SK-N-SH (cell line): ENCODE results near the gene ASS1. TPM values are rescaled to one million over a fixed set of nuclear protein-coding genes. Genes with fewer than 3 reads are reported as not detected.
A peak's percentile ranks its signal among the peaks of the same experiment; 100 is the strongest.

Source experiments
- CTCF ChIA-PET: fragments of 300-600, 350-600 bp; formaldehyde crosslinking; extraction: SDS; loops from one replicate; lab custom pipeline; 2021; lab: Yijun Ruan, JAX
- POLR2A ChIA-PET: fragments of 350-600 bp; sonication (Branson Sonifier 250); formaldehyde crosslinking; extraction: SDS; loops from one replicate; lab custom pipeline; 2020; ENCODE audit warnings: antibody characterized with exemption, inconsistent platforms; lab: Yijun Ruan, JAX
- DNase-seq: peaks from one replicate; pipeline ENCODE4 v3.0.0; 2012
- H2AFZ ChIP-seq: fragments of 200-600 bp; sonication (generic); 2 replicates; pipeline ENCODE4 v1.8.1; 2016; ENCODE audit warnings: antibody characterized with exemption, mild to moderate bottlenecking, low read depth
- H3F3A ChIP-seq: fragments of 200-600 bp; sonication (generic); replicated peaks from 2 replicates; pipeline ENCODE3; 2016; ENCODE audit warnings: antibody characterized with exemption, mild to moderate bottlenecking; ENCODE audit not compliant: insufficient read depth
- H3K27ac ChIP-seq, 2 experiments: fragments of 200-500 bp in 1 of 2; fragments of 200-600 bp in 1 of 2; sonication (Bioruptor generic) in 1 of 2; sonication (generic), shearing (Covaris generic) in 1 of 2; 2 replicates each; pipeline versions ENCODE4 v1.5.1 to v1.6.1; 2014 to 2016; ENCODE audit warnings: low read depth in 2 of 2, inconsistent platforms in 1 of 2, low read length in 1 of 2, mild to moderate bottlenecking in 1 of 2, mixed read lengths in 1 of 2
- H3K27me3 ChIP-seq: fragments of 200-600 bp; sonication (generic), shearing (Covaris generic); 2 replicates; pipeline ENCODE4 v1.6.1; 2016; ENCODE audit warnings: mixed run types; ENCODE audit not compliant: insufficient read depth
- H3K36me3 ChIP-seq, 2 experiments: fragments of 200-500 bp in 1 of 2; fragments of 200-600 bp in 1 of 2; sonication (Bioruptor generic) in 1 of 2; sonication (generic) in 1 of 2; replicated peaks in 1 of 2; 2 replicates each; pipeline versions ENCODE3 to v1.5.1; 2014 to 2016; ENCODE audit warnings: low read length in 1 of 2, mild to moderate bottlenecking in 1 of 2; ENCODE audit not compliant: insufficient read depth in 2 of 2, control insufficient read depth in 1 of 2
- H3K4me1 ChIP-seq, 2 experiments: fragments of 200-500 bp in 1 of 2; fragments of 200-600 bp in 1 of 2; sonication (Bioruptor generic) in 1 of 2; sonication (generic), shearing (Covaris generic) in 1 of 2; 2 replicates each; pipeline versions ENCODE4 v1.5.1 to v1.6.1; 2014 to 2016; ENCODE audit warnings: low read depth in 1 of 2, low read length in 1 of 2, mixed run types in 1 of 2; ENCODE audit not compliant: insufficient read depth in 2 of 2, control insufficient read depth in 1 of 2
- H3K4me2 ChIP-seq: fragments of 200-600 bp; sonication (generic), shearing (Covaris generic); 2 replicates; pipeline ENCODE4 v1.6.1; 2017; ENCODE audit warnings: mixed run types
- H3K4me3 ChIP-seq, 2 experiments: fragments of 200-500 bp in 1 of 2; fragments of 200-600 bp in 1 of 2; sonication (Bioruptor generic) in 1 of 2; sonication (generic), shearing (Covaris generic) in 1 of 2; 2 replicates each; pipeline versions ENCODE4 v1.5.1 to v1.8.1; 2014 to 2016; ENCODE audit warnings: low read depth in 2 of 2, inconsistent platforms in 1 of 2, low read length in 1 of 2, mild to moderate bottlenecking in 1 of 2, mixed read lengths in 1 of 2, moderate library complexity in 1 of 2
- H3K79me2 ChIP-seq: fragments of 200-600 bp; sonication (generic); 2 replicates; pipeline ENCODE4 v1.8.1; 2017; ENCODE audit warnings: mild to moderate bottlenecking; ENCODE audit not compliant: insufficient read depth
- H3K9ac ChIP-seq: fragments of 200-600 bp; sonication (generic); 2 replicates; pipeline ENCODE4 v1.6.1; 2017; ENCODE audit warnings: mixed run types
- H3K9me2 ChIP-seq: fragments of 200-600 bp; sonication (generic); 2 replicates; pipeline ENCODE4 v1.6.1; 2017; ENCODE audit warnings: mixed run types
- H3K9me3 ChIP-seq: fragments of 200-600 bp; sonication (generic); 2 replicates; pipeline ENCODE4 v1.6.1; 2017; ENCODE audit warnings: mixed run types, mild to moderate bottlenecking, moderate library complexity
- H4K20me1 ChIP-seq: fragments of 200-600 bp; sonication (generic); 2 replicates; pipeline ENCODE4 v1.6.1; 2017; ENCODE audit warnings: mild to moderate bottlenecking, mixed run types; ENCODE audit not compliant: insufficient read depth
- ELF1 ChIP-seq: IDR thresholded peaks from 2 replicates; pipeline ENCODE4 v1.4.0; 2012
- EP300 ChIP-seq, 2 experiments: IDR thresholded peaks; 2 replicates each; pipeline versions ENCODE4 v1.4.0 to v1.6.1; 2012; ENCODE audit warnings: borderline replicate concordance in 1 of 2, low read depth in 1 of 2, low read length in 1 of 2
- EZH2phosphoT487 ChIP-seq: fragments of 200-600 bp; sonication (generic); IDR thresholded peaks from 2 replicates; pipeline ENCODE4 v1.6.1; 2017; ENCODE audit warnings: low read depth, mixed run types, mild to moderate bottlenecking, antibody characterized with exemption, moderate library complexity, borderline replicate concordance
- FOSL2 ChIP-seq: IDR thresholded peaks from 2 replicates; pipeline ENCODE4 v1.4.0; 2012; ENCODE audit warnings: low read depth, mild to moderate bottlenecking, moderate library complexity, borderline replicate concordance
- GABPA ChIP-seq: IDR thresholded peaks from 2 replicates; pipeline ENCODE4 v1.4.0; 2012; ENCODE audit warnings: low read depth, mild to moderate bottlenecking
- JUND ChIP-seq: IDR thresholded peaks from 2 replicates; pipeline ENCODE4 v1.4.0; 2012
- MXI1 ChIP-seq: IDR thresholded peaks from 2 replicates; pipeline ENCODE4 v1.6.1; 2012; ENCODE audit warnings: mild to moderate bottlenecking, low read depth, low read length, improper control_type of control experiment
- NFIC ChIP-seq: IDR thresholded peaks from 2 replicates; pipeline ENCODE4 v1.4.0; 2012; ENCODE audit warnings: borderline replicate concordance
- RAD21 ChIP-seq: IDR thresholded peaks from 2 replicates; pipeline ENCODE4 v1.6.1; 2012; ENCODE audit warnings: mild to moderate bottlenecking, low read length
- RCOR1 ChIP-seq: fragments of 150-350 bp; IDR thresholded peaks from 2 replicates; pipeline ENCODE4 v1.6.1; 2017; ENCODE audit warnings: antibody characterized with exemption, low read length
- RFX5 ChIP-seq: IDR thresholded peaks from 2 replicates; pipeline ENCODE4 v1.6.1; 2012; ENCODE audit warnings: mild to moderate bottlenecking, improper control_type of control experiment, low read length
- RXRA ChIP-seq: IDR thresholded peaks from 2 replicates; pipeline ENCODE4 v1.4.0; 2012; ENCODE audit warnings: low read depth, mild to moderate bottlenecking, borderline replicate concordance
- SIN3A ChIP-seq: IDR thresholded peaks from 2 replicates; pipeline ENCODE4 v1.6.1; 2012; ENCODE audit warnings: low read depth, mild to moderate bottlenecking, low read length, moderate library complexity, borderline replicate concordance
- TCF12 ChIP-seq: IDR thresholded peaks from 2 replicates; pipeline ENCODE4 v1.4.0; 2012
- WGBS: methylation state at CpG from one replicate; pipeline ENCODE4 v1.1.6; 2017; ENCODE audit warnings: low lambda C conversion rate; 5-methylcytosine and 5-hydroxymethylcytosine counted together
- polyA plus RNA-seq, 3 experiments: library from polyadenylated mRNA; depleted of rRNA; stranded (reverse); fragments of >200 nt; gene quantifications; 2 replicates each; pipeline ENCODE4 v1.2.3, GENCODE V29; 2012
- TF ChIP-seq, protein P1 (sequence below): IDR thresholded peaks from 2 replicates; pipeline ENCODE4 v1.4.0; 2012; ENCODE audit warnings: low read depth, borderline replicate concordance
- TF ChIP-seq, protein P2 (sequence below): IDR thresholded peaks from 2 replicates; pipeline ENCODE4 v1.6.1; 2012; ENCODE audit warnings: mild to moderate bottlenecking, low read depth, low read length, moderate library complexity
- TF ChIP-seq, protein P3 (sequence below): fragments of 150-350 bp; IDR thresholded peaks from 2 replicates; pipeline ENCODE4 v1.6.1; 2016; ENCODE audit warnings: mild to moderate bottlenecking, low read depth, low read length
- TF ChIP-seq, protein P4 (sequence below): IDR thresholded peaks from 2 replicates; pipeline ENCODE4 v1.4.0; 2012; ENCODE audit warnings: low read depth, borderline replicate concordance
- TF ChIP-seq, protein P5 (sequence below): IDR thresholded peaks from 2 replicates; pipeline ENCODE4 v1.4.0; 2012; ENCODE audit warnings: low read depth

ASS1 gene
- polyA plus RNA-seq, 1 of the 3 experiments (the other 2 are of a cell fraction): 0.59 TPM

DNA sequence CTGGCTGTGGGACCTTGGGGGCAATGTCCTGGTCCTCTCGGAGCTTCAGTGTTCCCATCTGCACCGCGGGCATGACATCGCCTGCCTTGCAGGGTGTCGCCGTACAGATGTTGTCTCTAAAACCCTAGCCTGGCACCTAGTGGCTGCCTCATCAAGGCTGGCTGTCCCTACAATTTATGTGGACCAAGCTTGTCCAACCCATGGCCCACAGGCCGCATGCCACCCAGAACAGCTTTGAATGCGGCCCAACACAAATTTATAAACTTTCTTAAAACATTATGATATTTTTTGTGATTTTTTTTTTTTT is 18.3 kb upstream of the ASS1 start:
- ChIA-PET CTCF (interaction anchor here (0.6 to 1.6 kb wide), 4 partner anchors 34 to 251 kb away, joined by 3 to 7 read pairs (median 3); no protein-coding TSS in a partner anchor), POLR2A (no interaction called here)
- H3K9me2 ChIP-seq: no peaks in the 10 kb centered on the region
- H2AFZ ChIP-seq: no peak overlapping the region
- H3K27me3 ChIP-seq: no peaks in the 10 kb centered on the region; the same call in 1 of the 2 replicates
- no peak overlapping the region for H3K9ac ChIP-seq
- DNase-seq: no peak
- no peak overlapping the region for H3K4me2 ChIP-seq
- H3K4me1 ChIP-seq: peaks cover 16 to 50% of the 10 kb centered on the region in 2 experiments
- no peaks in the 10 kb centered on the region for H3K36me3 ChIP-seq
- WGBS: 88% methylated on average over 2 of the region's 8 CpGs
- no peak overlapping the region for H3K27ac ChIP-seq
- TF ChIP-seq JUND: no peak
- TF ChIP-seq, protein P1, sequence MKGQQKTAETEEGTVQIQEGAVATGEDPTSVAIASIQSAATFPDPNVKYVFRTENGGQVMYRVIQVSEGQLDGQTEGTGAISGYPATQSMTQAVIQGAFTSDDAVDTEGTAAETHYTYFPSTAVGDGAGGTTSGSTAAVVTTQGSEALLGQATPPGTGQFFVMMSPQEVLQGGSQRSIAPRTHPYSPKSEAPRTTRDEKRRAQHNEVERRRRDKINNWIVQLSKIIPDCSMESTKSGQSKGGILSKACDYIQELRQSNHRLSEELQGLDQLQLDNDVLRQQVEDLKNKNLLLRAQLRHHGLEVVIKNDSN: no peak
- no peak for TF ChIP-seq RAD21
- TF ChIP-seq TCF12: no peak
- TF ChIP-seq, protein P2, sequence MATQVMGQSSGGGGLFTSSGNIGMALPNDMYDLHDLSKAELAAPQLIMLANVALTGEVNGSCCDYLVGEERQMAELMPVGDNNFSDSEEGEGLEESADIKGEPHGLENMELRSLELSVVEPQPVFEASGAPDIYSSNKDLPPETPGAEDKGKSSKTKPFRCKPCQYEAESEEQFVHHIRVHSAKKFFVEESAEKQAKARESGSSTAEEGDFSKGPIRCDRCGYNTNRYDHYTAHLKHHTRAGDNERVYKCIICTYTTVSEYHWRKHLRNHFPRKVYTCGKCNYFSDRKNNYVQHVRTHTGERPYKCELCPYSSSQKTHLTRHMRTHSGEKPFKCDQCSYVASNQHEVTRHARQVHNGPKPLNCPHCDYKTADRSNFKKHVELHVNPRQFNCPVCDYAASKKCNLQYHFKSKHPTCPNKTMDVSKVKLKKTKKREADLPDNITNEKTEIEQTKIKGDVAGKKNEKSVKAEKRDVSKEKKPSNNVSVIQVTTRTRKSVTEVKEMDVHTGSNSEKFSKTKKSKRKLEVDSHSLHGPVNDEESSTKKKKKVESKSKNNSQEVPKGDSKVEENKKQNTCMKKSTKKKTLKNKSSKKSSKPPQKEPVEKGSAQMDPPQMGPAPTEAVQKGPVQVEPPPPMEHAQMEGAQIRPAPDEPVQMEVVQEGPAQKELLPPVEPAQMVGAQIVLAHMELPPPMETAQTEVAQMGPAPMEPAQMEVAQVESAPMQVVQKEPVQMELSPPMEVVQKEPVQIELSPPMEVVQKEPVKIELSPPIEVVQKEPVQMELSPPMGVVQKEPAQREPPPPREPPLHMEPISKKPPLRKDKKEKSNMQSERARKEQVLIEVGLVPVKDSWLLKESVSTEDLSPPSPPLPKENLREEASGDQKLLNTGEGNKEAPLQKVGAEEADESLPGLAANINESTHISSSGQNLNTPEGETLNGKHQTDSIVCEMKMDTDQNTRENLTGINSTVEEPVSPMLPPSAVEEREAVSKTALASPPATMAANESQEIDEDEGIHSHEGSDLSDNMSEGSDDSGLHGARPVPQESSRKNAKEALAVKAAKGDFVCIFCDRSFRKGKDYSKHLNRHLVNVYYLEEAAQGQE: no peak
- no peaks in the 10 kb centered on the region for H4K20me1 ChIP-seq
- H3F3A ChIP-seq: no peaks in the 10 kb centered on the region
- no peaks in the 10 kb centered on the region for H3K79me2 ChIP-seq
- no peaks in the 10 kb centered on the region for H3K9me3 ChIP-seq
- no peak overlapping the region for H3K4me3 ChIP-seq

DNA sequence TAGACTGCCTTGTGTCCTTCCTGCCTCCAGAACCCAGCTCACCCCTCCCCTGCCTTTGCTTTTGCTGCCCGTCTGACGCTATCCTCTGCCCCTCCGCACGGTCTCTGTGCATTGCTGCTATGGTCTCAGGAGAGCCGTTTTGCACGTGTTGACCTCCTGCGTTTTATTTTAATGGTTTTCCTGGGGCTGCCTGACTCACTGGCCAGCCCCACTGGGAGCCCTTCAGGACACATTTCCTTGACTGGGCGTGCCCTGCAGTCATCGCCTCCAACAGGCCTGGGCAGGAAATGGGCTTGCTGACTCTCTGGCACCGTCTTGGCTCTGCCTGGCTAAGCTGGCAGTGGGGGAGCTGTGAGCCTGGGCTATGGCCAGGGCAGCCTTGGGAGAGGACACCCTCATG is 17.9 kb upstream of the ASS1 start:
- no peaks in the 10 kb centered on the region for H3K36me3 ChIP-seq
- no peaks in the 10 kb centered on the region for H3F3A ChIP-seq
- no peak overlapping the region for H3K27ac ChIP-seq
- H3K4me1 ChIP-seq: peaks cover 12 to 46% of the 10 kb centered on the region in 2 experiments
- 63% methylated on average over 8 of the region's 10 CpGs for WGBS
- H3K9me3 ChIP-seq: no peaks in the 10 kb centered on the region
- ChIA-PET POLR2A (no interaction called here), CTCF (interaction anchor here (0.6 to 1.3 kb wide), 5 partner anchors 34 to 339 kb away, joined by 3 to 4 read pairs (median 3); no protein-coding TSS in a partner anchor)
- no peaks in the 10 kb centered on the region for H3K79me2 ChIP-seq
- no peak for DNase-seq
- no peak overlapping the region for H3K9ac ChIP-seq
- no peaks in the 10 kb centered on the region; the same call in 1 of the 2 replicates for H3K27me3 ChIP-seq
- peak overlapping the region; percentile 52; the same call in 1 of the 2 replicates for H3K4me2 ChIP-seq
- H3K4me3 ChIP-seq: no peak overlapping the region
- no peak for TF ChIP-seq ELF1
- peak in 1 of 2 experiments; percentile 21; a peak in 1 of 4 replicates for TF ChIP-seq EP300 (IDR thresholded peaks at IDR 0.05; ENCODE audit: borderline replicate concordance in 1 of 2, low read depth in 1 of 2, low read length in 1 of 2)
- no peak for TF ChIP-seq EZH2phosphoT487
- no peak for TF ChIP-seq GABPA
- peak; percentile 47; the same call in 1 of the 2 replicates for TF ChIP-seq NFIC
- TF ChIP-seq RXRA: no peak; the same call in 1 of the 2 replicates
- no peak for TF ChIP-seq SIN3A
- TF ChIP-seq, protein P3, sequence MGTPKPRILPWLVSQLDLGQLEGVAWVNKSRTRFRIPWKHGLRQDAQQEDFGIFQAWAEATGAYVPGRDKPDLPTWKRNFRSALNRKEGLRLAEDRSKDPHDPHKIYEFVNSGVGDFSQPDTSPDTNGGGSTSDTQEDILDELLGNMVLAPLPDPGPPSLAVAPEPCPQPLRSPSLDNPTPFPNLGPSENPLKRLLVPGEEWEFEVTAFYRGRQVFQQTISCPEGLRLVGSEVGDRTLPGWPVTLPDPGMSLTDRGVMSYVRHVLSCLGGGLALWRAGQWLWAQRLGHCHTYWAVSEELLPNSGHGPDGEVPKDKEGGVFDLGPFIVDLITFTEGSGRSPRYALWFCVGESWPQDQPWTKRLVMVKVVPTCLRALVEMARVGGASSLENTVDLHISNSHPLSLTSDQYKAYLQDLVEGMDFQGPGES: no peak
- no peak for TF ChIP-seq MXI1
- TF ChIP-seq, protein P4, sequence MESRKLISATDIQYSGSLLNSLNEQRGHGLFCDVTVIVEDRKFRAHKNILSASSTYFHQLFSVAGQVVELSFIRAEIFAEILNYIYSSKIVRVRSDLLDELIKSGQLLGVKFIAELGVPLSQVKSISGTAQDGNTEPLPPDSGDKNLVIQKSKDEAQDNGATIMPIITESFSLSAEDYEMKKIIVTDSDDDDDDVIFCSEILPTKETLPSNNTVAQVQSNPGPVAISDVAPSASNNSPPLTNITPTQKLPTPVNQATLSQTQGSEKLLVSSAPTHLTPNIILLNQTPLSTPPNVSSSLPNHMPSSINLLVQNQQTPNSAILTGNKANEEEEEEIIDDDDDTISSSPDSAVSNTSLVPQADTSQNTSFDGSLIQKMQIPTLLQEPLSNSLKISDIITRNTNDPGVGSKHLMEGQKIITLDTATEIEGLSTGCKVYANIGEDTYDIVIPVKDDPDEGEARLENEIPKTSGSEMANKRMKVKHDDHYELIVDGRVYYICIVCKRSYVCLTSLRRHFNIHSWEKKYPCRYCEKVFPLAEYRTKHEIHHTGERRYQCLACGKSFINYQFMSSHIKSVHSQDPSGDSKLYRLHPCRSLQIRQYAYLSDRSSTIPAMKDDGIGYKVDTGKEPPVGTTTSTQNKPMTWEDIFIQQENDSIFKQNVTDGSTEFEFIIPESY: no peak
- TF ChIP-seq FOSL2: no peak; the same call in 1 of the 2 replicates
- TF ChIP-seq, protein P5, sequence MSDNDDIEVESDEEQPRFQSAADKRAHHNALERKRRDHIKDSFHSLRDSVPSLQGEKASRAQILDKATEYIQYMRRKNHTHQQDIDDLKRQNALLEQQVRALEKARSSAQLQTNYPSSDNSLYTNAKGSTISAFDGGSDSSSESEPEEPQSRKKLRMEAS: peak; percentile 63; the same call in 1 of the 2 replicates
- peak; percentile 71 for TF ChIP-seq TCF12
- TF ChIP-seq RCOR1: no peak
- TF ChIP-seq RFX5: no peak
- no peaks in the 10 kb centered on the region for H4K20me1 ChIP-seq
- H3K9me2 ChIP-seq: no peaks in the 10 kb centered on the region
- H2AFZ ChIP-seq: 0 out of 2 replicates have a peak overlapping the region, but pooled peaks have one; percentile 16
